Esophagus muscularis mucosa (tissue), 4 donors: Measurements from ENCODE around the gene PCBD1. TPM values are rescaled to one million over a fixed set of nuclear protein-coding genes. Genes with fewer than 3 reads are reported as not detected.

Source experiments
- DNase-seq: peaks from one replicate; pipeline ENCODE4 v3.0.0-alpha.2; 2017; ENCODE audit errors: extremely low spot score
- H3K27ac ChIP-seq, 4 donors: fragments of 200-600 bp; sonication (generic); replicated peaks in 1 of 4; 1 replicate in 3 of 4; 2 replicates in 1 of 4; pipeline ENCODE4 v1.5.1; 2016 to 2019; ENCODE audit warnings: mild to moderate bottlenecking in 1 of 4
- H3K27me3 ChIP-seq, 4 donors: fragments of 200-600 bp; sonication (generic); one replicate each; pipeline versions ENCODE4 v1.5.1 to v1.6.0; 2016 to 2019
- H3K36me3 ChIP-seq, 4 donors: fragments of 200-600 bp; sonication (generic); one replicate each; pipeline ENCODE4 v1.5.1; 2016 to 2019
- H3K4me1 ChIP-seq, 4 donors: fragments of 200-600 bp; sonication (generic); one replicate each; pipeline ENCODE4 v1.5.1; 2016 to 2019
- H3K4me3 ChIP-seq, 4 donors: fragments of 200-600 bp; sonication (generic); 1 replicate in 2 of 4; 2 replicates in 2 of 4; pipeline ENCODE4 v1.5.1; 2016 to 2019; ENCODE audit warnings: mild to moderate bottlenecking in 4 of 4, moderate library complexity in 1 of 4
- H3K9me3 ChIP-seq, 4 donors: fragments of 200-600 bp; sonication (generic); 1 replicate in 3 of 4; 2 replicates in 1 of 4; pipeline ENCODE4 v1.5.1; 2016 to 2019
- CTCF ChIP-seq, 3 experiments: fragments of 200-600 bp in 2 of 3; fragments of 450-650 bp in 1 of 3; sonication (generic) in 2 of 3; IDR thresholded peaks; one replicate each; pipeline ENCODE4 v1.5.1; 2017 to 2019; ENCODE audit warnings: antibody characterized with exemption in 3 of 3, mild to moderate bottlenecking in 2 of 3, moderate library complexity in 1 of 3
- EP300 ChIP-seq: sonication (generic); formaldehyde crosslinking; IDR thresholded peaks from one replicate; pipeline ENCODE4 v1.6.1; 2017; ENCODE audit warnings: antibody characterized with exemption
- POLR2A ChIP-seq: fragments of 450-650 bp; IDR thresholded peaks from one replicate; pipeline ENCODE4 v1.6.1; 2017; ENCODE audit warnings: antibody characterized with exemption, moderate library complexity, mild to moderate bottlenecking, low read depth
- POLR2AphosphoS5 ChIP-seq, 2 donors: sonication (generic); formaldehyde crosslinking; IDR thresholded peaks; one replicate each; pipeline ENCODE4 v1.6.1; 2017; ENCODE audit warnings: antibody characterized with exemption in 2 of 2
- WGBS: methylation state at CpG from one replicate; pipeline ENCODE4 v1.1.5; 2018; 5-methylcytosine and 5-hydroxymethylcytosine counted together
- intact Hi-C: fragments of 100-400 bp; cut with DNase I; formaldehyde crosslinking; loops from one replicate; pipeline ENCODE4 v1.15.1; 2023
- total RNA-seq, 4 donors: library from RNA; depleted of rRNA; stranded (reverse); fragments of >200 nt; gene quantifications; one replicate each; pipeline versions ENCODE4 v1.1.0 to v1.2.1, GENCODE V29; 2016

The PCBD1 gene
- total RNA-seq, 4 donors from 2014 or later, result 56.1 to 112 (median 80.8) TPM

- no peak for TF ChIP-seq POLR2AphosphoS5 (IDR thresholded peaks at IDR 0.05)
- TF ChIP-seq POLR2A, result no peak
- TF ChIP-seq CTCF (IDR thresholded peaks at IDR 0.05), result no peak
- no peak for TF ChIP-seq EP300
- Histone ChIP-seq H3K4me1 (peaks cover 0 to 9% (median 6%) of the 10 kb centered on the region in 4 donors), H3K27ac (no peak overlapping the region), H3K36me3 (no peaks in the 10 kb centered on the region), H3K27me3 (peaks cover 0 to 8% (median 0%) of the 10 kb centered on the region in 4 donors), H3K4me3 (no peak overlapping the region), H3K9me3 (no peaks in the 10 kb centered on the region)
- WGBS, result 83% methylated on average over 3 of the region's 3 CpGs
- intact Hi-C loops, result no loop called here
- no peak for DNase-seq
Observed at GRCh38 chr10:70898687-70899086, 10.3 kb upstream of the PCBD1 start.

- Histone ChIP-seq H3K27me3 (peaks cover 0 to 5% (median 0%) of the 10 kb centered on the region in 4 donors), H3K27ac (no peak overlapping the region), H3K9me3 (no peaks in the 10 kb centered on the region), H3K4me1 (no peaks in the 10 kb centered on the region), H3K36me3 (no peaks in the 10 kb centered on the region), H3K4me3 (no peak overlapping the region)
- TF ChIP-seq EP300 (no peak), CTCF (IDR thresholded peaks at IDR 0.05) (no peak), POLR2AphosphoS5 (IDR thresholded peaks at IDR 0.05) (no peak), POLR2A (no peak)
- 100% methylated on average over 1 of the region's 1 CpG for WGBS
- intact Hi-C loops, result no loop called here
- DNase-seq, result no peak
Observed at GRCh38 chr10:70896551-70896950, 8.2 kb upstream of the PCBD1 start.

- 94% methylated on average over 2 of the region's 2 CpGs for WGBS
- DNase-seq, result no peak
- H3K27ac ChIP-seq, result no peak overlapping the region
- no peaks in the 10 kb centered on the region for H3K27me3 ChIP-seq
- no peaks in the 10 kb centered on the region for H3K9me3 ChIP-seq
- intact Hi-C loops, result no loop called here
- TF ChIP-seq POLR2A (no peak), POLR2AphosphoS5 (IDR thresholded peaks at IDR 0.05) (no peak), CTCF (IDR thresholded peaks at IDR 0.05) (no peak), EP300 (no peak)
- no peak overlapping the region for H3K4me3 ChIP-seq
- peaks cover 0 to 7% (median 1%) of the 10 kb centered on the region in 4 donors for H3K4me1 ChIP-seq
- no peaks in the 10 kb centered on the region for H3K36me3 ChIP-seq
Observed at GRCh38 chr10:70894416-70894815, 6.1 kb upstream of the PCBD1 start.

- Histone ChIP-seq H3K4me3 (no peak overlapping the region), H3K4me1 (peaks cover 6 to 15% (median 11%) of the 10 kb centered on the region in 4 donors), H3K27me3 (no peaks in the 10 kb centered on the region), H3K9me3 (no peaks in the 10 kb centered on the region), H3K27ac (no peak overlapping the region), H3K36me3 (no peaks in the 10 kb centered on the region)
- WGBS, result 79% methylated on average over 8 of the region's 10 CpGs
- intact Hi-C loops, result no loop called here
- TF ChIP-seq POLR2A, result no peak
- TF ChIP-seq EP300, result no peak
- no peak for TF ChIP-seq POLR2AphosphoS5 (IDR thresholded peaks at IDR 0.05)
- TF ChIP-seq CTCF (IDR thresholded peaks at IDR 0.05), result no peak
- no peak for DNase-seq
Observed at GRCh38 chr10:70893227-70894006, 5.1 kb upstream of the PCBD1 start.
